Erythroblast (primary cell): ENCODE data around the gene LDAF1.
"Not testable (repeated sequence)": the region's sequence is repeated elsewhere in the genome, so short reads cannot be mapped to it uniquely, and the experiment has no call there.

Experiments used
- DNase-seq, 2 experiments: peaks; one replicate each; lab custom pipeline; 2025; lab: John Stamatoyannopoulos, UW
- GATA1 ChIP-seq: IDR thresholded peaks from 2 replicates; pipeline ENCODE4 v1.6.1; 2011; ENCODE audit warnings: low read depth, mild to moderate bottlenecking, control low read depth, low read length, moderate library complexity
- POLR2A ChIP-seq: IDR thresholded peaks from 2 replicates; pipeline ENCODE4 v1.6.1; 2011; ENCODE audit warnings: mild to moderate bottlenecking, low read length

Gene LDAF1

GRCh38 chr16:21175397-21175796 lies 16.9 kb downstream of the LDAF1 start:
- TF ChIP-seq POLR2A, result no peak
- no peak for TF ChIP-seq GATA1
- no peak for DNase-seq

- TF ChIP-seq GATA1 (no peak), POLR2A (no peak)
- no peak for DNase-seq
Measured at GRCh38 chr16:21179126-21179982, 20.9 kb downstream of the LDAF1 start.

- no peak for TF ChIP-seq POLR2A
- no peak for TF ChIP-seq GATA1
- DNase-seq, result no peak
Measured at GRCh38 chr16:21179983-21180365, 21.5 kb downstream of the LDAF1 start.

- TF ChIP-seq GATA1, result no peak
- no peak for TF ChIP-seq POLR2A
- DNase-seq, result no peak
Measured at GRCh38 chr16:21183995-21184394, 25.5 kb downstream of the LDAF1 start.

- TF ChIP-seq POLR2A (no peak), GATA1 (no peak)
- no peak for DNase-seq
Measured at GRCh38 chr16:21184834-21185233, 26.4 kb downstream of the LDAF1 start.

- no peak for DNase-seq
- no peak for TF ChIP-seq GATA1
- TF ChIP-seq POLR2A, result no peak
Measured at GRCh38 chr16:21185659-21186325, 27.3 kb downstream of the LDAF1 start.

- no peak for DNase-seq
- no peak for TF ChIP-seq POLR2A
- TF ChIP-seq GATA1, result no peak
Measured at GRCh38 chr16:21186326-21186691, 27.8 kb downstream of the LDAF1 start.

GRCh38 chr16:21189311-21189710 lies 30.8 kb downstream of the LDAF1 start:
- TF ChIP-seq GATA1 (no peak), POLR2A (no peak)
- DNase-seq, result no peak

- DNase-seq, result no peak
- TF ChIP-seq POLR2A, result no peak
- TF ChIP-seq GATA1, result no peak
Measured at GRCh38 chr16:21190013-21190412, 31.5 kb downstream of the LDAF1 start.

GRCh38 chr16:21190599-21190998 lies 32.1 kb downstream of the LDAF1 start:
- no peak for DNase-seq
- TF ChIP-seq GATA1 (no peak), POLR2A (no peak)

GRCh38 chr16:21192991-21193390 lies 34.5 kb downstream of the LDAF1 start:
- no peak for TF ChIP-seq GATA1
- no peak for TF ChIP-seq POLR2A
- DNase-seq, result no peak

- TF ChIP-seq POLR2A (no peak), GATA1 (no peak)
Measured at GRCh38 chr16:21194771-21195301, 36.4 kb downstream of the LDAF1 start.

GRCh38 chr16:21195330-21195729 lies 36.9 kb downstream of the LDAF1 start:
- DNase-seq, result not testable (repeated sequence)

More at GRCh38 chr16:21194771-21195301, 36.4 kb downstream of the LDAF1 start:
- no peak for DNase-seq

GRCh38 chr16:21197112-21197511 lies 38.6 kb downstream of the LDAF1 start:
- DNase-seq, result no peak
- TF ChIP-seq GATA1 (no peak), POLR2A (no peak)
